ENCODE results near the gene VEGFC.

DNA sequence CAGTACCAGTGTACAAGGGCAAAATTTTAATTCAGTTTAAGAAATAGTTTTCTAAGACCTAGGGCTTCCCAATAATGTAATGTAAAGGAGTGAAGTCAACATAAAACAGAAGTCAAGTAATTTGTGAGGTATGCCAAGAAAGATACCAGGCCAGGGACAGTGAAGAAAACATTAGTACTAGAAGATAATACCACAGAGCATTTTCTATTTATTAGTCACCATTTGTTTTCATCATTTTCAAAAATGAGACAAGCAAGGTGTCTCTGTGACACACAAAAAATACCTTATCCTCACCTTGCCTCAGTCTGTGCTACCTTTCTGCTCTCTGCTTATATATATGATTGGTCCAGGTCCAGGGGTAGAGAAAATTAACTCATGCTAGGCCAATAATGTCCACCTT lies 46.8 kb downstream of the VEGFC start:
- TF ChIP-seq, protein P1, sequence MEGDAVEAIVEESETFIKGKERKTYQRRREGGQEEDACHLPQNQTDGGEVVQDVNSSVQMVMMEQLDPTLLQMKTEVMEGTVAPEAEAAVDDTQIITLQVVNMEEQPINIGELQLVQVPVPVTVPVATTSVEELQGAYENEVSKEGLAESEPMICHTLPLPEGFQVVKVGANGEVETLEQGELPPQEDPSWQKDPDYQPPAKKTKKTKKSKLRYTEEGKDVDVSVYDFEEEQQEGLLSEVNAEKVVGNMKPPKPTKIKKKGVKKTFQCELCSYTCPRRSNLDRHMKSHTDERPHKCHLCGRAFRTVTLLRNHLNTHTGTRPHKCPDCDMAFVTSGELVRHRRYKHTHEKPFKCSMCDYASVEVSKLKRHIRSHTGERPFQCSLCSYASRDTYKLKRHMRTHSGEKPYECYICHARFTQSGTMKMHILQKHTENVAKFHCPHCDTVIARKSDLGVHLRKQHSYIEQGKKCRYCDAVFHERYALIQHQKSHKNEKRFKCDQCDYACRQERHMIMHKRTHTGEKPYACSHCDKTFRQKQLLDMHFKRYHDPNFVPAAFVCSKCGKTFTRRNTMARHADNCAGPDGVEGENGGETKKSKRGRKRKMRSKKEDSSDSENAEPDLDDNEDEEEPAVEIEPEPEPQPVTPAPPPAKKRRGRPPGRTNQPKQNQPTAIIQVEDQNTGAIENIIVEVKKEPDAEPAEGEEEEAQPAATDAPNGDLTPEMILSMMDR (IDR thresholded peaks at IDR 0.05) = no peak
- no peak for TF ChIP-seq POLR2A (IDR thresholded peaks at IDR 0.05)
